HG02973 (cell line): ENCODE results near the gene ITSN2.
"Not testable (repeated sequence)": the region's sequence is repeated elsewhere in the genome, so short reads cannot be mapped to it uniquely, and the experiment has no call there.

Source experiments
- ATAC-seq: cut with Tn5 transposase; IDR thresholded peaks from one replicate; pipeline ENCODE4 v1.9.1; 2021; ENCODE audit warnings: moderate library complexity; ENCODE audit not compliant: unreplicated experiment

The ITSN2 gene

GRCh38 chr2:24221343-24222050 is 138.8 kb downstream of the ITSN2 start:
- no peak for ATAC-seq

- ATAC-seq, result no peak
Observed at GRCh38 chr2:24220554-24221291, 139.6 kb downstream of the ITSN2 start.

GRCh38 chr2:24214880-24215279 is 145.5 kb downstream of the ITSN2 start:
- peak; percentile 96 for ATAC-seq

GRCh38 chr2:24211408-24211807 is 148.9 kb downstream of the ITSN2 start:
- ATAC-seq, result no peak

- ATAC-seq, result no peak
Observed at GRCh38 chr2:24210723-24211122, 149.6 kb downstream of the ITSN2 start.

- ATAC-seq, result no peak
Observed at GRCh38 chr2:24210106-24210455, 150.3 kb downstream of the ITSN2 start.

- ATAC-seq, result no peak
Observed at GRCh38 chr2:24209389-24210105, 150.8 kb downstream of the ITSN2 start.

- no peak for ATAC-seq
Observed at GRCh38 chr2:24208490-24208889, 151.8 kb downstream of the ITSN2 start.

- ATAC-seq, result no peak
Observed at GRCh38 chr2:24207359-24207758, 153.0 kb downstream of the ITSN2 start.

GRCh38 chr2:24206714-24207113 is 153.6 kb downstream of the ITSN2 start:
- ATAC-seq, result no peak

- no peak for ATAC-seq
Observed at GRCh38 chr2:24206242-24206641, 154.1 kb downstream of the ITSN2 start.

GRCh38 chr2:24205131-24205530 is 155.2 kb downstream of the ITSN2 start:
- ATAC-seq, result no peak

- no peak for ATAC-seq
Observed at GRCh38 chr2:24204505-24204904, 155.8 kb downstream of the ITSN2 start.

- ATAC-seq, result no peak
Observed at GRCh38 chr2:24203787-24204150, 156.6 kb downstream of the ITSN2 start.

- no peak for ATAC-seq
Observed at GRCh38 chr2:24203029-24203786, 157.1 kb downstream of the ITSN2 start.

GRCh38 chr2:24200799-24201198 is 159.5 kb downstream of the ITSN2 start:
- no peak for ATAC-seq

- ATAC-seq, result no peak
Observed at GRCh38 chr2:24199968-24200590, 160.3 kb downstream of the ITSN2 start.

- not testable (repeated sequence) for ATAC-seq
Observed at GRCh38 chr2:24197213-24197612, 163.1 kb downstream of the ITSN2 start.

- no peak for ATAC-seq
Observed at GRCh38 chr2:24191848-24192247, 168.5 kb downstream of the ITSN2 start.

GRCh38 chr2:24191156-24191555 is 169.2 kb downstream of the ITSN2 start:
- ATAC-seq, result no peak

- no peak for ATAC-seq
Observed at GRCh38 chr2:24190503-24190902, 169.8 kb downstream of the ITSN2 start.
